Measurements from ENCODE around the gene RTCB.

The RTCB gene

GRCh38 chr22:32411829-32412592 lies at the start of gene RTCB:
TSS of gene RTCB (minus strand) at chr22:32412247. CDS start at chr22:32412156, 91 bp downstream.
- peak; percentile 86 for DNase-seq

GRCh38 chr22:32457031-32457430 lies 45.0 kb upstream of the RTCB start:
- DNase-seq: no peak

- DNase-seq: peak; percentile 9
These were observed 36.9 kb upstream of the RTCB start for GRCh38 chr22:32448980-32449379.

GRCh38 chr22:32446321-32446720 lies 34.3 kb upstream of the RTCB start:
- no peak for DNase-seq

GRCh38 chr22:32444068-32444467 lies 32.0 kb upstream of the RTCB start:
- peak; percentile 54 for DNase-seq

- no peak for DNase-seq
These were observed 18.3 kb upstream of the RTCB start for GRCh38 chr22:32430352-32430751.

- no peak for DNase-seq
These were observed 14.8 kb upstream of the RTCB start for GRCh38 chr22:32426881-32427280.

- no peak for DNase-seq
These were observed 11.6 kb upstream of the RTCB start for GRCh38 chr22:32423664-32424063.

- DNase-seq: no peak
These were observed 10.0 kb upstream of the RTCB start for GRCh38 chr22:32422062-32422461.

GRCh38 chr22:32421484-32421883 lies 9.4 kb upstream of the RTCB start:
- DNase-seq: peak; percentile 4

- no peak for DNase-seq
These were observed 5.9 kb upstream of the RTCB start for GRCh38 chr22:32417906-32418305.

- no peak for DNase-seq
These were observed 4.6 kb upstream of the RTCB start for GRCh38 chr22:32416556-32417085.

GRCh38 chr22:32414191-32414590 lies 2.1 kb upstream of the RTCB start:
- no peak for DNase-seq

- DNase-seq: peak; percentile 26
These were observed 1.7 kb upstream of the RTCB start for GRCh38 chr22:32413719-32414118.

- peak; percentile 37 for DNase-seq
These were observed 645 bp downstream of the RTCB start for GRCh38 chr22:32411402-32411801.

GRCh38 chr22:32410459-32410858 lies 1.6 kb downstream of the RTCB start:
- no peak for DNase-seq

- DNase-seq: no peak
These were observed 2.1 kb downstream of the RTCB start for GRCh38 chr22:32409977-32410376.

- no peak for DNase-seq
These were observed 4.1 kb downstream of the RTCB start for GRCh38 chr22:32407936-32408335.

- DNase-seq: no peak
These were observed 4.7 kb downstream of the RTCB start for GRCh38 chr22:32407312-32407711.

GRCh38 chr22:32404021-32404420 lies 8.0 kb downstream of the RTCB start:
- no peak for DNase-seq

GRCh38 chr22:32401486-32401885 lies 10.6 kb downstream of the RTCB start:
- DNase-seq: no peak

- DNase-seq: no peak
These were observed 15.3 kb downstream of the RTCB start for GRCh38 chr22:32396746-32397145.

- DNase-seq: peak; percentile 3
These were observed 15.8 kb downstream of the RTCB start for GRCh38 chr22:32396255-32396654.

GRCh38 chr22:32395107-32395506 lies 16.9 kb downstream of the RTCB start:
- DNase-seq: no peak

- peak; percentile 8 for DNase-seq
These were observed 22.4 kb downstream of the RTCB start for GRCh38 chr22:32389685-32390084.
